ENCODE results near the gene PDAP1. TPM values are rescaled to one million over a fixed set of nuclear protein-coding genes. Genes with fewer than 3 reads are reported as not detected.

The PDAP1 gene
- total and polyA plus RNA-seq, 2 of the 8 experiments (the other 6 are each of a cell fraction or from before 2014, with no cell fraction given): 26.6 to 169 TPM

DNA sequence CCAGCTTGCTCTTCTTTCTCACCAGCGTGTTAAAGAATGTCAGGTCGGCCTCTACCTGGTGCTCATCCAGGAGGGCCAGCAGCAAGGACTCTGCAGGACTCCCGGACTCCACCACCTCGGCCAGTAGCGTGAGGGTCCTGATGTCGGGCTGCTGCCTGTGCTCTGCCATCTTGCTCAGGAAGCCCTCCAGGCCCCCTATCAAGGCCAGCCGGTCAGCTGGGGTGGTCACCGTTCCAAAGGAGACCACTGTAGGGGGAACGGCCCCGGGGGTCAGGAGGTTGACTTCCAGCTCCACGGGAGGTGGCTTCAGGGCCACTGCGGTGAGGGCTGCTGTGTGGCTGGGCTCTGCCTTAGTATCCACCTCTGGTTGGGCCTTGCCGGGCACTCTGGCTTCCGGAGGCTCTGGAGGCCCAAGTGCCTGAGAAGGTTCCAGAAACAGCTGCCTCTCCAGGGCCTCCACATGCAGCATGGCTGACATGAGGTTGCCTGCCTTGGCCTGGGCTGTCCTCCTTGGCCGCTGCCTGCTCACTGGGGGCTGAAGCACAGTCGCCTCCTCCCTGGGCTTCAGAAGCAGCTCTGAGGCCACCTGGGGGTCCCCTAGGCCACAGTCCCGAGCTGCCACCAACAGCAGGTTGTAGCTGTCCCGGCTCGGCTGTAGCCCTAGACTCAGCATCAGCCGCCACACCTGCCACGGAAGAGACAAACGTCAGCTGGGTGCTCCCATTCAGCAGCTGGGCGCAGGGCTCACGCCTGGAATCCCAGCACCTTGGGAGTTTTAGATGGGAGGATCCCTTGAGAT is 16.7 kb upstream of the PDAP1 start (continued):
- TF ChIP-seq GTF2F1 (IDR thresholded peaks at IDR 0.05; ENCODE audit: borderline replicate concordance, low read depth, low read length): no peak
- no peak for TF ChIP-seq TAF7 (optimal IDR thresholded peaks at IDR 0.05; ENCODE audit: borderline replicate concordance, low read depth, low read length)
- TF ChIP-seq GABPA (IDR thresholded peaks at IDR 0.05; ENCODE audit: borderline replicate concordance, insufficient read depth, low read length): no peak
- TF ChIP-seq SRF (IDR thresholded peaks at IDR 0.05; ENCODE audit: low read depth, low read length): no peak
- TF ChIP-seq EZH2 (IDR thresholded peaks at IDR 0.05; ENCODE audit: low read depth, low read length, severe bottlenecking): no peak
- no peak for TF ChIP-seq ZNF274 (IDR thresholded peaks at IDR 0.05; ENCODE audit: borderline replicate concordance, extremely low read depth, low read length)
- no peak for TF ChIP-seq SIRT6 (IDR thresholded peaks at IDR 0.05; ENCODE audit: low read length)
